GM18909 (cell line): Measurements from ENCODE around the gene MYO10.

Experiments
- ATAC-seq: cut with Tn5 transposase; IDR thresholded peaks from one replicate; pipeline ENCODE4 v1.9.1; 2021; ENCODE audit warnings: mild to moderate bottlenecking; ENCODE audit not compliant: unreplicated experiment, poor library complexity

MYO10 gene

DNA sequence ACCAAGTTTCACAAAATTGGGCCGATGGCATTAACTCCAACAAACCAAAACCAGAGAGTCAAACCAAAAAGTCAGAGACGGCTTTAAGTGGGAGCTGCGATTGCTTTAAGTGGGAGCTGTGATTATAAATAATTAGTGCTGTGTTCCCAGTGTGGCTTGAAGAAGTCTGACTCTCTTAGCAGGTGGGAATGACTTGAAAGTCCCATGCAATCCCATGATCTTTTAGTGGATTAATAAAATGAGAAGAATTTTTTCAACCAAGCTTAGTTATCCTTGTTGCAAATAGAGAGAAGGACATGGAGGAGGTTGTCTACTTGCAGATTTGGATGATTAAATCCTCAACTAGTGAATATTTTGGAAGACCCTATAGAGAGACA is 68.5 kb downstream of the MYO10 start:
- ATAC-seq = no peak

DNA sequence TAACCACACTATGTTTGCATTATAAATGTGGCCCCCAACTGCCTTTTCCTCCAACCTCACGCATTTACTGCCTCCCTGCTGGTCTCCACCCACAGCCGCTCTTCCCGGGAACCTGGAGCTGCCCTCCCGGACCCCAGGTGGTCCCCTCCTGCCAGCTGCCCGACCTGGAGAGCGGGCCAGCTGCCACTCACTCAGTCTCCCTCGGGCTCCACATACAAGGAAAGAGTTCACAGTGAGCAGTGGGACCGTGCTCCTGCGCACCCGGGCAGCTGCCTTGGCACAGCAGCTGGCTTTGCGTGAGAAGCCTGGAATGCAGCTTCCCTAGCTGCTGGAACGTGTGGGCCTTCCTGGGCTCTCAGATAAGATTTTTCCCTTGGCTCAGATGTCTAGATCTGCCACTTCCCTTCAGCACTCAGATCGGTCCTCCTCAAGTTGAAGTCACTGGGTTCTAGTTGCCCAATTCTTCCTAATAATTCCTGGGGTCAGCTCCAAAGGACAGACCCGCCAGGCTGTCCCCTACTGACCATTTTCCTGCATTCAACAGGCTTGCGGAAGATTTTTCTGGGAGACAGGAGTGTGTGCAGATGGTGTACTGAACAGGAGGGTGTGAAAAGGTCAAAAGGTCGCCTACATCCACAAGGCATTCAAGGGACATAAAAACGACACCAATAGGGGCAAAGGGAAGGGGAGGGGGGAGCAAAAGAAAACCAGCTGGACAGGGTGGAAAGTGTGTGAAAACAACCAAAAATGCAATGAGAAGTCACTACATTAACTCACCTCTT is 69.1 kb downstream of the MYO10 start:
- no peak for ATAC-seq

DNA sequence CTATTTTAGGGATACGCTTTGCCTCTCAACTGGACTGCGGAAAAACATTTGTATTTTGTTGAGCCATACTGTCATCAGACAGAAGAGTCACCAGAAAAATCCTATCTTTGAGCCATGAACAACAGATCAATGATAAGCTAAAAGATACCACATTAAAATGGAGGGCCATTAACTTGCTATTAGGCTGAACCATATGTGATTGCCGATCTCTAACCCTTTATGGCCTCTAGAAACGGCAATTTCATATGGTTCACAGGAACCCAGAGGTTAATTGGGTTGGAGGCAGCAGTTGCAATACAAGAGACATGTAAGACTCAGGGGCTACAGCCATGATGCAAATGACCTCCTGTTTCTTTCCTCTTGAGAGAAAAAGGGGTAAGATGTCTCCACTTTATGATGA is 69.8 kb downstream of the MYO10 start:
- ATAC-seq = no peak

DNA sequence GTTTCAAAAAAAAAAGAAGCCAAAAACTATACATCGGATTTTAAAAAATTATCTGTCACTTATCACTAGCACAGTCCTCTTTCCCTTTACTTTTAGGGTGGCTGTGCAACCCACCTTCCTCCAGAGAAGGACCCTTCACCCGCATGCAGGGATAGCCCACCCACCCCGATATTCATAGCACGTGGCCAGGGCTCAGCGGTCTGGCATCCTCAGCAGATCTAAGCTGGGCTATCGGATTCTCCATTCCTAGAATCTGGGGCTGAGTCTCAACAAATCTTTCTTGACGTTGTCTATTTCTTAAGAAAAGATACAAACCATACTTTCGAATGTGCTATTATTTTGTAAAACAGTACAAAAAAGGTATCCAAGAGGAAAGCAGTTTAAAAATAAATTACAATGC is 70.9 kb downstream of the MYO10 start:
- ATAC-seq = no peak

DNA sequence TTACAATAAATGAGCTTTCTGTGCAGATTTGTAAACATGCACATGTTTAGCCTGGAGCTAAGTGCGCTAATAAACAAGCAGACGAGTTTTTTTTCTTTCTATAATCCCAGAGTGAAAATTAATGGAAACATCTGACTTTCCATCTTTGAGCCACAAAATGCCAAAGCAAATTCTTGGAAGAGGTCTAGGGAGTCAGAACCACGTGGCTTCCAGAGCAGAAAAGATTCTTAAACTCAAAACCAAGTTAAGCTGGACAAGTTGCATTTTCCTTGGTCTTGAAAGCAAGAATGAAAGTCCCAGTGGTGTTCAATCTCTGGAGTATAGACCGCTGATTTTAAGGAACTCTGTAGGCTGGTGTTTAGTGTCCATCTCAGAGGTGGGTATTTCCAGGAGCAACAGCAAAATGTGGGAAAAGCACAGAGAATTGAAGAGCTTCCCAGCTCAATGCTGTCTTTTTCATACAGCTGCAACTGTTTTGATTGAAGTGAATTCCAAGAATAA is 71.4 kb downstream of the MYO10 start:
- no peak for ATAC-seq

DNA sequence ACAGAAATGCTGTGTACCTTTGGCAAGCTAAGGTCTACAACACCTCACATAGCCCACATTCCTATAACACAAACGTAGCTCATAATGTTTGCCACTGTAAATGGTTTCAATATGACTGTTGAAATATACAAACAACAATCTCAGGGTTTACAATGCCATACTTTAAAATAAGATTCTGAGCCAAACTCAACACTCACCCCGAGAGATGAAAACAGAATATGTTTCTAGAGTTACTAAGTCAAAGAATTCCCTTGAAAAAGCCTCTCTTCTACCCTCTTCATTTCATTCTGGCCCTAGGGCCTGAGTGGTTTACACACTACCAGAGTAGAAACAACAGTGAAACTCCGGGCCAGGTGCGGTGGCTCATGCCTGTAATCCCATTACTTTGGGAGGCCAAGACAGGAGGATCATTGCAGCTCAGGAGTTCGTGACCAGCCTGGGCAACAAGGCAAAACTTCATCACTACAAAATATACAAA is 72.6 kb downstream of the MYO10 start:
- ATAC-seq = no peak

DNA sequence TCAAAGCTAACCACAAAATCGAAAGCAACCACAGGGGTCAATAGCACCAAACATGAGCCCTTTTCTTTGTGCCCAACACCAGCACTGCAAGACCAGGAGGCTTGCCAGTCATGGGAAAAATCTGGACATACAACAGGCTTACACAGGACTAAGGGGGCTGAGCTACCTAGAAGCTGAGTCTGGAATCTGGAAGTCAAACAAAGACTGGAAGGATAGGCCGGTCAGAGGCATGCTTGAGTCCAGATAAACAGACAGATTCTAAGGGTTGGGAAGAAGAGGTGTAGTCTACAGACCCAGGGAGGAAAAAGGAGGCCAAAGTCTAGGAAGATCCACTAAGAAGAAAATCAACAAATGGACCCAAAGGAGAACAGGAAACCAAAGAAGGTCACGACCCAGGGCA is 73.3 kb downstream of the MYO10 start:
- no peak for ATAC-seq

DNA sequence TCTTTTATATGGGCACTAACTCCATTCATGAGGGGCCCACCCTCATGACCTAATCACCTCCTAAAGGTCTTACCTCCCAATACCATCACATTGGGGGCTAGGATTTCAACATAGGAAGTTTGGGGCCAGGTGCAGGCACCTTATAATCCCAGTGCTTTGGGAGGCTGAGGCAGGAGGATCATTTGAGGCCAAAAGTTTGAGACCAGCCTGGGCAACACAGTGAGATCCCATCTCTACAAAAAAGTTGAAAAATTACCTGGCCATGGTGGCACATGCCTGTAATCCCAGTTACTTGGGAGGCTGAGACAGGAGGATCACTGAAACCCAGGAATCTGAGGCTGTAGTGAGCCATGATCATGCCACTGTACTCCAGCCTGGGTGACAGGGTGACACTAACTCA is 76.7 kb downstream of the MYO10 start:
- ATAC-seq = no peak

DNA sequence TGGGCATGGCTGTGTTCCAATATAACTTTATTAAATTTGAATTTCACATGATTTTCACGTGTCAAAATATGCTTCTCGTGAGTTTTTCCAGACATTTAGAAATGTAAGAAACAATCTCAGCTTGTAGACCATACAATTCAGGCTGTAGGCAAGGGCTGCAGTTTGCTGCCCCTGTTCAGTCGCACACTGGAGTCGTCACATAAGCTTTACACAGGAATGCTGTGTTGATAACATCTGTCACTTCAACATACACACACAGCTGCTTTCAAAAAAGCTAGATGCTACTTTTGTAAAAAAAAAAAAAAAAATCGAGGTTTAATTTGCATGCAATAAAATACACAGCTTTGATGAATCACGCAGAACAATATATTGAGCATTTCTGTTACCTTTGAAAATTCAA is 77.9 kb downstream of the MYO10 start:
- no peak for ATAC-seq

DNA sequence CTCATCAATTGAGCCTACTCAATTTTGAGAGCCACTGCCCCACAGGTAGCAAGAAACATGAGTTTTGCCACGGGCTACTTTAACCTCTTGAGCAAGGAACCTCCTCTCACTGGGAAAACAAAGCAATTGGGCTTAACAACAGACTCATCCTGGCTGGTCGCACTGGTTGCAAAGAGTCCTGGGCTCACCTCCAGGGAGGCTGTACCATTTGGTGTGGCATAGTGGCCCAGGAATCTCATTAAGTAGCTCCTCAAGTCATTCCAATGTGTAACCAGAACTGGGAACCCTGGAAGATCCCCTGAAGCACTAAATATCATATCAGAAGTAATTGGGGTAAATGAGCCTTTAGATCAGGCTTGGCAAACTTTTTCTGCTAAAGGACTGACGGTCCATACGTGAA is 78.5 kb downstream of the MYO10 start:
- ATAC-seq = no peak

DNA sequence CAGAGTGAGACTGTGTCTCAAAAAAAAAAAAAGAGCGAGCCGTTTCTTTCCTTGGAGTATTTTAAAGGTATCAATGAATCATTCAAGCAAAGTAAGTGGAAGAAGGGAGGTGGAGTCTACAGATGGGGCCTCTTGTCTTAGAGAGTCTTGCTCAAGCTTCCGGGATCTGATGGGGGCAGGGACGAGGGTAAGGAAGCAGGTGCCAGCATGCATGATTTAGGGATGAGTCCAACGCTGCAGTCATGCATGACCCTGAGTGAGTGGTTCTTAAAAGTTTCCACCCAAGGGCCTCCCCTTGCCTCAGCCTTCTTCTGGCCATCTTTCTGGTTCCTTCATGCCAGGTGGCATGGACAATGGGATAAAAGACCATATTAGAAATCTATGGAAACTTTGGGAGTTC is 79.6 kb downstream of the MYO10 start:
- ATAC-seq = no peak

DNA sequence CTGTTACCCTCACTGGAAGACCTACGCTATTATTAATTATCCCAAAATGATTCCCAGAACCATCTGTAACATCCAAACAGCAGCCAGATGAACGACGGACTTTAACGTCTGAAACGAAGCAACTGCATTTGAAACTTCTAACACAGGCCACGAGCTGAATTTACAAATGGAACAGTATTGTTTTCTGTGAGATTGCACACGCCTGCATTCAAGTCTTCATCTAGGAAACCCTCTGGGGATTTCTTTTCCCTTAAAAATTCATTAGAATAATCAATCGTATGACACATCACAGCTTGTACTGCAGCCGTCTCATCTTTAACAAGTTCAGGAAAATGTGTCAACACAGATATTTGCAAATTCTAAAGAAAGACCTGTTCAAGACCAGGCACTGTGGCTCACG is 80.2 kb downstream of the MYO10 start:
- no peak for ATAC-seq

DNA sequence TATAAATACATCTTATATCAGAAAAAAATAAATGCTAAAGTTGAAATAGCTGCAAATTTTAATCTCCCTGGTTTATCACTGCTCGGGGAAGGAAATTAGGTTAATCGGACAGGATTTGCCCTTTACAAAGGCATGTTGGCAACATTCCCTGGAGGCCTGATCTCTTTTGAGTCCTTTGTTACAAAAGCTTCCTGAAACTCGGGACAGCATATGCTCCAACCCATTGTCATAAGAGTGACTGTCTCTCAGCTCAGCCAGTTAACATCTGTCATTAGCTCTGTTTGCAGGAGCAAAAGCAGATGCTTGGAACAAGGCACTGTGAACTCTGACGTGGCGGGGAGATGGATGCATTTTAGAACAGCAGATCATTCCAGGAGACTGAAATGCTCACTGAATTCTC is 80.6 kb downstream of the MYO10 start:
- ATAC-seq = no peak

DNA sequence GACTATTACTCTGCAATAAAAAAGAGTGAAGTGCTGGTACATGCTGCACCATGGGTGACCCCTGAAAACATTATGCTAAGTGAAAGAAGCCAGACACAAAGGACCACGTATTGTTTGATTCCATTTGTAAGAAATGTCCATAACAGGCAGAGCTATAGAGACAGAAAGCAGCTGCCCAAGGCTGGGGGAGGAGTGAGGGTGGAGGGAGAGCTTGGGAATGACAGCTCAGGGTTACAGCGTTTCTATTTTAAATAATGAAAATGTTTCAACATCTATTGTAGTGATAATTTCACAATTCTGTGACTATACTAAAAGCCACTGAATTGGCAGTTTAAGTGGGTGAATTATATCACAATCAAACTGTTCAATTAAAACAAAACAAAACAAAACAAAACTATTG is 81.7 kb downstream of the MYO10 start:
- ATAC-seq = no peak

DNA sequence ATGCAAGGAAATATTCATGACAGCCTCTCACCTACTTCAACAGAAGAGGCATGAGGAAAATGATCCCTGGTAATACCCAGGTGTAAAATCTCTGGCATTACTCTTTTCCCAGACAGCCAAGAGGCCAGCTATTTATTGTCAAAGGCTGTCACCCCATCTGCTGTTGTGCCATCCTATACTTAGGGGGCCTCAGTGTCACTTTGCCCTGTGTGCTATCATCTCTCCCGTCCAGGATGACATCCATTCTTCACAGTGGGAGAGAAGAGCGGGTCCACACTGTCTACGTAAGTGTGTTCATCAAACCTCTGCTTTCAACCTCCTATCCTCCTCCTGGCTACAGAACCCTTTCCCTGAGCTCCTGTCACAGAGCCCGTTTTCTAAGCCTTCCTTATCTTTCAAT is 82.6 kb downstream of the MYO10 start:
- no peak for ATAC-seq

DNA sequence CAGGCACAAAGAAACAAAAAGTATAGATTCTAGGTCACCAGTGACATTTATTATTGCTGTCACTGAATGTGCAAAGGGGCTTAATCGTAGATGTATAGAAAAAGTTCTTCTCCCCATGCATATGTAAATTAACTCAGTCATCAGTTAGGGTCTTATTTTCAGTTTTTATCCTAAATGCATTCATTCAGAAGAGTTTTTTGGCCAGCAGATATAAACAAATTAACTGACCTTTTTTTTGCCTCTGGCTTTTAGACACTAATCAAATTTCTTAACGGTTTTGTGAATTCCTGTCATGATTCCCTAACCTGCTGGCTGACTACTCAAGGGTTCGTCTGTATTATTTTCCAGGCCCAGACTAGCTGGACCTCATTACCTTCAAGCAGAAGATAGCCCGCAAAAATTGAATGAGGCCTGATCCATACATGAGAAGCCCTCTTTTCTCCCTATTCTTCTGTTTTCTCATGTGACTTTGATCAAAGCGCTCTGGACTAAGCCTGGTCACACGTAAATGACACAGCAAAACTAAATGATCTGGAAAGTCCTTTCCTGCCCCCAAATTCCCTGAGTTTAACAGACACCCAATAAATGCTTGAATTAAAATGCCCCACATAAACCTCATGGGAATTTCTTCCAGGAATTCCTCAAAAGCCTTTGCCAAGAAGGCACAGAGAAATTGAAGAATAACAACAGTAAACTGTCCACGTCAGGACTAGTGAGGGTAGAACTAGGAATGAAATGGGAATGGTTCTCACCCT is 83.7 kb downstream of the MYO10 start:
- ATAC-seq = no peak

DNA sequence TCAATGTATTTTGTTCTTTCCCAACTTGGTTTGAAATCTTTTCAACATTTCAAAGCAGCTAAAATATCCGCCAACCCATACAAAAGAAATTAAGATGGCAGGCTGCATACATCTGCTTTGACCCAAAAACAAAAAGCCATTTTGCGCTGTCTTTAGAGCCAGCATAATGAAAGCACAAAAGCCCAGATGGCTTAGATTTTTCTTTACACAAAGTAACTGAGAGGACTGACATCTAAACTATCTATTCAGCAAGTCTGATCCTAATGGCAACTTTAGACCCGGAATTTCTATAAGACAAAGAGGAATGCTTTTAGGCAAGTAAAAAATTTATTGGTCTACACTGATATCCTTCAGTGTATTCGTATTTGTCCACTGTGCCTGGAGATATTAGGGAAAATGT is 86.3 kb downstream of the MYO10 start:
- no peak for ATAC-seq

DNA sequence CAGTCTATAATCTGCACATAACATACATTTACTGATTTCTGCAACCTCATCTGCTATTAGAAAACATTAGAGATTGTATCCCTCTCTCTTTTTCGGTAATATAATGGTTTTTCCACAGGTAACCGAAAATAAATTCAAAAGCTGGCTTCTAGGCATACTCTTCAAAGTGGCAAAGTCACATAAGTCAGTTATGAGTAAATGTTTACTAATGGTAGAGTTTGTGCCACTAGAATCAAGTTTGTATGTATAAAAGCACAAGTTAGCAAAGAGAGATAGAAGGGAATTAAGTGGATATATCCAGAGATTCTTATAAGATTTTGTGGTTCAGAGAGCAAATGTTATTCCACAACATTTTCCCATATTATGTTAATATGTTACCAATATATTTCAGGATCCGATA is 86.9 kb downstream of the MYO10 start:
- no peak for ATAC-seq

DNA sequence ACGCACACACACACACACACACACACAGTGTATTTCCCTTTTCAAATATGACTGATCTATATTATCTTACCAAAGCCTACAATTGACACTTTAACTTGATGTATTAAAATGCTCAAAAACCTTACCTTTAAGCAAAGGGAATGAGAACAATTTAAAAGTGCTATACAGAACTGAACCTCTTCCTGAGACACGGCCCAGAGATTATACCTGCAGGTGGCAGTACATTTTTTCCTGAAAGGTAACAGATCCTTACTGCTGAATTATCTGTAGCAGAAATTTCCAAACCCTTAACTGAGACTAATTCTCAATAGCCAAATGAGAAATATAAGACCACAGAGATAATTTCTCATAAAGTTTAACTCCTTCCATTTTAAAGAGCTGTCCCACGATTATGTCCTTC is 91.1 kb downstream of the MYO10 start:
- ATAC-seq = no peak

DNA sequence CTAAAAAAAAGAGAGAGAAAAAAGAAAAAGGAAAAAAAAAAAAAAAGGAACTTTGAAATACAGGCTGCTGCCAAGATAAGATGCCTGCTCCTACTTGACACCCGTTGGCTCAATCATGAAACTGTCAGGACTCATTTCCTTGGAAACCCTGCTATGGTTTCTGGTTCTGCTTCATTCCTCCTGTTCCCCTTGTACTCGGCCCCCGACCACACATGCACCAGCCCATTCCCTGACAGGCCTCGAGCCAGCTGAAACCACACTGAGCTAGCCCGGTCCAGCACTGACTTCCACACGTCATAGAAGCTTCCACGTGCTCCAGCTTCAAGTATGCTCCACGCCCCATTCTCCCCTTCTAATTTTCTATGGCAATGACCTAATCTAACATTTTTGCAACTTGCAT is 93.2 kb downstream of the MYO10 start:
- ATAC-seq = no peak

DNA sequence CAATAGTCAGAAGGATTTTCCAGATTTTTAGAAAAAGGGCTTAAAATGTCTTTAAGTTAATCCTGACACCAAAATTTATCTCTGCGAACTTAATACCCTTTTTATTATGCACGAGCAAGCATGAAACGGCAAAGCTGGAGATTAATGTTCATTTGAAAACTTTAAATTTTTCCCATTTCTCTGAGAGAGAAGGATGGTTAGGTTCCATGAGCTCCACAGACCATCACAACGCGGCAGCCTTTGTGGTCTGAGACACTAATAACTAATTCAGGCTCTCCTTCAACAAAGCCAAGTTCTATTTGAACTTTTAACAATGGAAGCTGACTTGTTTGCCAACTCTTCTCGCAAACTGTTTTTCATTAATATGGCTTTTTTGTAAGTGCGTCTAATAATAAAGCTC is 94.7 kb downstream of the MYO10 start:
- ATAC-seq = no peak

DNA sequence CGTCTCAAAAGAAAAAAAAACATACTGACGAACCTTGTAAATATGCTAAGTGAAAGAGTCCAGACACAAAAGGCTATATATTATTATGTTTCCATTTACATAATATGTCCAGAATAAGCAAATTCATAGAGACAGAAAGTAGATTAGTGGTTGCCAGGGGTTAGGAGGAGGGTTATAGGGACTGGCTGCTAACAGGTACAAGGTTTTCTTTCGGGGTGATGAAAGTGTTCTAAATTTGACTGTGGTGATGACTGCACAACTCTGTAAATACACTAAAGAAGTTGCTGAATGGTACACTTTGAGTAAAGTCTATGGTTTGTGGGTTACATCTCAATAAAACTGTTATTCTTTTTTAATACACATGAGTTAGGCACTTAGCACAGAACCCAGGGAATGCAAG is 98.8 kb downstream of the MYO10 start:
- ATAC-seq = no peak
